Measurements from ENCODE around the gene RAPH1. TPM values are rescaled to one million over a fixed set of nuclear protein-coding genes. Genes with fewer than 3 reads are reported as not detected.

RAPH1 gene
- polyA plus RNA-seq, 1 donor (not counting 4 experiments of a cell fraction or from before 2014, with no cell fraction given) = 2.9 TPM

DNA sequence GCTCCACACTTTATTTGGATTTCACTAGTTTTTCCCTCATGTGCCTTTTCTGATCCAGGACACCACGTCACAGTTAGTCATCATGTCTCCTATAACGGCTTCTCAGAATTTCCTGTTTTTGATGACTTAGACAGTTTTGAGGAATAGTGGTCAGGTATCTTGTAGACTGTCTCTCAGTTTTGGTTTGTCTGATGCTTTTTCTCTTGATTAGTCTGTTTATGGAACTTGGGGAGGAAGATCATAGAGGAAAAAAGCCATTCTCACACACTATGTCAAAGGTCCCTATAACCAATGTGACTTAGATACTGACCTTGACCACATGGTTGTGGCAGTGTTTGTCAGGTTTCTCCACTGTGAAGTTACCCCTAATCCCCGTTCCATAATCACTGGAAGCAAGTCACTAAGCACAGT lies 89.0 kb downstream of the RAPH1 start:
- no peaks in the 10 kb centered on the region for H3K79me2 ChIP-seq (ENCODE audit: control insufficient read depth, insufficient read depth, low read length)
- no peak overlapping the region for H3K9ac ChIP-seq (ENCODE audit: control insufficient read depth, extremely low read depth, insufficient read depth, low read length)
- DNase-seq (ENCODE audit: low read depth, low spot score) (no peak), FAIRE-seq (no peak)
- peaks cover 6 to 9% of the 10 kb centered on the region in 2 experiments for H3K36me3 ChIP-seq (ENCODE audit: control insufficient read depth in 2 of 2, extremely low read depth in 1 of 2, insufficient read depth in 2 of 2, low read length in 2 of 2)
- no peaks in the 10 kb centered on the region for H3K9me3 ChIP-seq (ENCODE audit: control insufficient read depth, low read depth, low read length)
- no peak overlapping the region for H3K27ac ChIP-seq (ENCODE audit: control insufficient read depth, insufficient read depth, low read length)
- H2AFZ ChIP-seq (ENCODE audit: control insufficient read depth, low read length) = no peak overlapping the region
- H3K9me1 ChIP-seq (ENCODE audit: control insufficient read depth, extremely low read depth, insufficient read depth, low read length) = no peaks in the 10 kb centered on the region
- dilution Hi-C loops (cut with MboI; ENCODE audit: extremely low pct_ligation_motif_present, low sequenced_read_pairs) = no loop called here
- TF ChIP-seq, protein P1, sequence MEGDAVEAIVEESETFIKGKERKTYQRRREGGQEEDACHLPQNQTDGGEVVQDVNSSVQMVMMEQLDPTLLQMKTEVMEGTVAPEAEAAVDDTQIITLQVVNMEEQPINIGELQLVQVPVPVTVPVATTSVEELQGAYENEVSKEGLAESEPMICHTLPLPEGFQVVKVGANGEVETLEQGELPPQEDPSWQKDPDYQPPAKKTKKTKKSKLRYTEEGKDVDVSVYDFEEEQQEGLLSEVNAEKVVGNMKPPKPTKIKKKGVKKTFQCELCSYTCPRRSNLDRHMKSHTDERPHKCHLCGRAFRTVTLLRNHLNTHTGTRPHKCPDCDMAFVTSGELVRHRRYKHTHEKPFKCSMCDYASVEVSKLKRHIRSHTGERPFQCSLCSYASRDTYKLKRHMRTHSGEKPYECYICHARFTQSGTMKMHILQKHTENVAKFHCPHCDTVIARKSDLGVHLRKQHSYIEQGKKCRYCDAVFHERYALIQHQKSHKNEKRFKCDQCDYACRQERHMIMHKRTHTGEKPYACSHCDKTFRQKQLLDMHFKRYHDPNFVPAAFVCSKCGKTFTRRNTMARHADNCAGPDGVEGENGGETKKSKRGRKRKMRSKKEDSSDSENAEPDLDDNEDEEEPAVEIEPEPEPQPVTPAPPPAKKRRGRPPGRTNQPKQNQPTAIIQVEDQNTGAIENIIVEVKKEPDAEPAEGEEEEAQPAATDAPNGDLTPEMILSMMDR (optimal IDR thresholded peaks at IDR 0.05 in 1 of 3, IDR thresholded peaks at IDR 0.05 in 1 of 3, conservative IDR thresholded peaks at IDR 0.05 in 1 of 3; ENCODE audit: extremely low read depth in 1 of 3, insufficient read depth in 2 of 3, low read length in 3 of 3) = no peak
- TF ChIP-seq EZH2 (IDR thresholded peaks at IDR 0.05; ENCODE audit: low read length) = no peak
- no peaks in the 10 kb centered on the region for H3K27me3 ChIP-seq (ENCODE audit: control insufficient read depth, extremely low read depth, insufficient read depth, low read length)
- H3K4me3 ChIP-seq (ENCODE audit: control insufficient read depth in 2 of 3, extremely low read depth in 1 of 3, insufficient read depth in 2 of 3, low read depth in 1 of 3, low read length in 3 of 3) = no peak overlapping the region
- H3K4me2 ChIP-seq (ENCODE audit: control insufficient read depth, extremely low read depth, insufficient read depth, low read depth, low read length) = no peak overlapping the region
- H4K20me1 ChIP-seq (ENCODE audit: control insufficient read depth, extremely low read depth, insufficient read depth, low read length) = no peaks in the 10 kb centered on the region
- H3K4me1 ChIP-seq (ENCODE audit: control insufficient read depth, extremely low read depth, insufficient read depth, low read length) = peaks cover under 1% of the 10 kb centered on the region

DNA sequence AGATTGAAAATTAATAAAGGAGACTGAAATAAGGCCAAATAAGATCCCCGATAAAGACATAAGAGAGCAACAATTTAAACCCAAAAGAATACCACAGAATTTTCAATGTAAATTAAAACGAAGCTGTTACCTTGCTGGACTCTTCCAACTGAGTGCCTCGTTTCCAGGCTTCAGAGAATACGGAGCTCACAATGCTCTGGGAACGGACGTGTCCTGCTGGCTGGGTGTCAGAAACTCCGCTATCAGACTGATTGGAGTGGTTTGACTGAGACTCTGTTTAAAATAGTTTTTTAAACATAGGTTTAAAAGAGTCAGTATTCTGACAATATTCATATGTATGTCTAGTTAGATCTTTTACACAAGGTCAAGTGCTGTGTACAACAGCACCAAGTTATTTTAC lies 90.4 kb downstream of the RAPH1 start:
- Histone ChIP-seq H3K9me3 (ENCODE audit: control insufficient read depth, low read depth, low read length) (no peaks in the 10 kb centered on the region), H3K4me3 (ENCODE audit: control insufficient read depth in 2 of 3, extremely low read depth in 1 of 3, insufficient read depth in 2 of 3, low read depth in 1 of 3, low read length in 3 of 3) (no peak overlapping the region), H3K4me1 (ENCODE audit: control insufficient read depth, extremely low read depth, insufficient read depth, low read length) (no peaks in the 10 kb centered on the region), H3K4me2 (ENCODE audit: control insufficient read depth, extremely low read depth, insufficient read depth, low read depth, low read length) (no peak overlapping the region), H3K27me3 (ENCODE audit: control insufficient read depth, extremely low read depth, insufficient read depth, low read length) (no peaks in the 10 kb centered on the region), H3K79me2 (ENCODE audit: control insufficient read depth, insufficient read depth, low read length) (no peaks in the 10 kb centered on the region), H4K20me1 (ENCODE audit: control insufficient read depth, extremely low read depth, insufficient read depth, low read length) (no peaks in the 10 kb centered on the region), H3K36me3 (ENCODE audit: control insufficient read depth in 2 of 2, extremely low read depth in 1 of 2, insufficient read depth in 2 of 2, low read length in 2 of 2) (peaks cover 6 to 11% of the 10 kb centered on the region in 2 experiments), H2AFZ (ENCODE audit: control insufficient read depth, low read length) (no peak overlapping the region), H3K9ac (ENCODE audit: control insufficient read depth, extremely low read depth, insufficient read depth, low read length) (no peak overlapping the region), H3K27ac (ENCODE audit: control insufficient read depth, insufficient read depth, low read length) (no peak overlapping the region), H3K9me1 (ENCODE audit: control insufficient read depth, extremely low read depth, insufficient read depth, low read length) (no peaks in the 10 kb centered on the region)
- no peak for TF ChIP-seq EZH2 (IDR thresholded peaks at IDR 0.05; ENCODE audit: low read length)
- TF ChIP-seq, protein P1 (optimal IDR thresholded peaks at IDR 0.05 in 1 of 3, IDR thresholded peaks at IDR 0.05 in 1 of 3, conservative IDR thresholded peaks at IDR 0.05 in 1 of 3; ENCODE audit: extremely low read depth in 1 of 3, insufficient read depth in 2 of 3, low read length in 3 of 3) = no peak
- dilution Hi-C loops (cut with MboI; ENCODE audit: extremely low pct_ligation_motif_present, low sequenced_read_pairs) = no loop called here
- no peak for DNase-seq (ENCODE audit: low read depth, low spot score)
- FAIRE-seq = no peak
